HEK293 (cell line): ENCODE results near the gene NUP85.

Experiments used
- CTCF ChIA-PET: fragments of 350-600 bp; formaldehyde crosslinking; extraction: SDS; loops from one replicate; lab custom pipeline; 2021; ENCODE audit warnings: antibody characterized with exemption; lab: Yijun Ruan, JAX
- POLR2A ChIA-PET: fragments of 300-600 bp; formaldehyde crosslinking; extraction: SDS; loops from one replicate; lab custom pipeline; 2020; ENCODE audit warnings: antibody characterized with exemption, inconsistent platforms; lab: Yijun Ruan, JAX
- H3K27ac ChIP-seq: fragments of 200-500 bp; sonication (Bioruptor generic); 2 replicates; pipeline ENCODE4 v1.5.1; 2014; ENCODE audit warnings: low read depth, low read length, control low read depth, inconsistent platforms; ENCODE audit errors: extremely low read depth
- H3K36me3 ChIP-seq, 2 experiments: fragments of 200-500 bp in 1 of 2; sonication (Bioruptor generic) in 1 of 2; 1 replicate in 1 of 2; 2 replicates in 1 of 2; pipeline ENCODE4 v1.5.1; 2014 to 2017; ENCODE audit warnings: inconsistent platforms in 2 of 2, low read length in 2 of 2; ENCODE audit not compliant: control insufficient read depth in 2 of 2, insufficient read depth in 1 of 2
- H3K4me1 ChIP-seq: fragments of 200-500 bp; sonication (Bioruptor generic); 2 replicates; pipeline ENCODE4 v1.5.1; 2014; ENCODE audit warnings: mild to moderate bottlenecking, low read length, inconsistent platforms; ENCODE audit not compliant: control insufficient read depth, insufficient read depth
- H3K4me3 ChIP-seq: 2 replicates; pipeline ENCODE4 v1.5.1; 2011; ENCODE audit warnings: low read depth, mild to moderate bottlenecking, control low read depth, low read length, moderate library complexity
- H3K9me3 ChIP-seq: fragments of 200-500 bp; sonication (Bioruptor generic); 2 replicates; pipeline ENCODE4 v1.5.1; 2014; ENCODE audit warnings: low read depth, low read length, inconsistent platforms; ENCODE audit not compliant: control insufficient read depth, insufficient read depth
- GLIS1 ChIP-seq: fragments of 450-650 bp; formaldehyde crosslinking; IDR thresholded peaks from 2 replicates; pipeline ENCODE4 v1.5.1; 2016; ENCODE audit warnings: missing biosample characterization, missing genetic modification characterization
- GLIS2 ChIP-seq: fragments of 450-650 bp; formaldehyde crosslinking; IDR thresholded peaks from 2 replicates; pipeline ENCODE4 v1.5.1; 2016; ENCODE audit warnings: missing biosample characterization, missing genetic modification characterization
- HOXA7 ChIP-seq: sonication (generic); formaldehyde crosslinking; IDR thresholded peaks from 2 replicates; pipeline ENCODE4 v1.8.1; 2022; ENCODE audit warnings: missing genetic modification reagents, borderline replicate concordance
- YY1 ChIP-seq: fragments of 450-650 bp; formaldehyde crosslinking; IDR thresholded peaks from 2 replicates; pipeline ENCODE4 v1.5.1; 2018; ENCODE audit warnings: missing biosample characterization, missing genetic modification characterization
- ZBTB1 ChIP-seq: fragments of 450-650 bp; formaldehyde crosslinking; IDR thresholded peaks from 2 replicates; pipeline ENCODE4 v1.5.1; 2016; ENCODE audit warnings: missing biosample characterization, missing genetic modification characterization
- ZBTB17 ChIP-seq: fragments of 450-650 bp; formaldehyde crosslinking; IDR thresholded peaks from 2 replicates; pipeline ENCODE4 v1.5.1; 2016; ENCODE audit warnings: missing biosample characterization, missing genetic modification characterization
- ZBTB21 ChIP-seq: fragments of 450-650 bp; formaldehyde crosslinking; IDR thresholded peaks from 2 replicates; pipeline ENCODE4 v1.5.1; 2017; ENCODE audit warnings: missing biosample characterization, missing genetic modification characterization
- ZBTB44 ChIP-seq: fragments of 450-650 bp; IDR thresholded peaks from 2 replicates; pipeline ENCODE4 v1.5.1; 2018; ENCODE audit warnings: missing biosample characterization, mild to moderate bottlenecking, missing genetic modification characterization
- ZBTB6 ChIP-seq: fragments of 450-650 bp; formaldehyde crosslinking; IDR thresholded peaks from 2 replicates; pipeline ENCODE4 v1.5.1; 2017; ENCODE audit warnings: missing biosample characterization, missing genetic modification characterization
- ZEB2 ChIP-seq: fragments of 450-650 bp; formaldehyde crosslinking; IDR thresholded peaks from 2 replicates; pipeline ENCODE4 v1.5.1; 2016; ENCODE audit warnings: missing biosample characterization, missing genetic modification characterization
- ZFP41 ChIP-seq: fragments of 450-650 bp; formaldehyde crosslinking; IDR thresholded peaks from 2 replicates; pipeline ENCODE4 v1.5.1; 2016; ENCODE audit warnings: missing biosample characterization, missing genetic modification characterization, borderline replicate concordance
- ZNF2 ChIP-seq: fragments of 450-650 bp; formaldehyde crosslinking; IDR thresholded peaks from 2 replicates; pipeline ENCODE4 v1.5.1; 2016; ENCODE audit warnings: missing biosample characterization, missing genetic modification characterization
- ZNF211 ChIP-seq: fragments of 450-650 bp; formaldehyde crosslinking; IDR thresholded peaks from 2 replicates; pipeline ENCODE4 v1.5.1; 2016; ENCODE audit warnings: low read depth, missing biosample characterization, missing genetic modification characterization
- ZNF214 ChIP-seq: fragments of 450-650 bp; formaldehyde crosslinking; IDR thresholded peaks from 2 replicates; pipeline ENCODE4 v1.5.1; 2017; ENCODE audit warnings: missing biosample characterization, mild to moderate bottlenecking, missing genetic modification characterization, borderline replicate concordance
- ZNF292 ChIP-seq: fragments of 450-650 bp; formaldehyde crosslinking; IDR thresholded peaks from 2 replicates; pipeline ENCODE4 v1.5.1; 2016; ENCODE audit warnings: low read depth, missing biosample characterization, missing genetic modification characterization, borderline replicate concordance
- ZNF324 ChIP-seq: fragments of 450-650 bp; formaldehyde crosslinking; IDR thresholded peaks from 2 replicates; pipeline ENCODE4 v1.5.1; 2016; ENCODE audit warnings: missing biosample characterization, missing genetic modification characterization
- ZNF391 ChIP-seq: fragments of 450-650 bp; formaldehyde crosslinking; IDR thresholded peaks from 2 replicates; pipeline ENCODE4 v1.5.1; 2016; ENCODE audit warnings: low read depth, missing biosample characterization, missing genetic modification characterization, borderline replicate concordance
- ZNF473 ChIP-seq: fragments of 450-650 bp; formaldehyde crosslinking; IDR thresholded peaks from 2 replicates; pipeline ENCODE4 v1.5.1; 2017; ENCODE audit warnings: missing biosample characterization, missing genetic modification characterization
- ZNF530 ChIP-seq: fragments of 450-650 bp; formaldehyde crosslinking; IDR thresholded peaks from 2 replicates; pipeline ENCODE4 v1.5.1; 2016; ENCODE audit warnings: low read depth, missing biosample characterization, missing genetic modification characterization
- ZNF654 ChIP-seq: fragments of 450-650 bp; formaldehyde crosslinking; IDR thresholded peaks from 2 replicates; pipeline ENCODE4 v1.5.1; 2016; ENCODE audit warnings: low read depth, missing biosample characterization, missing genetic modification characterization
- ZNF704 ChIP-seq: fragments of 450-650 bp; formaldehyde crosslinking; IDR thresholded peaks from 2 replicates; pipeline ENCODE4 v1.5.1; 2016; ENCODE audit warnings: missing biosample characterization, missing genetic modification characterization
- TF ChIP-seq, protein P1 (sequence below): fragments of 450-650 bp; formaldehyde crosslinking; IDR thresholded peaks from 2 replicates; pipeline ENCODE4 v1.5.1; 2016; ENCODE audit warnings: missing biosample characterization, missing genetic modification characterization
- TF ChIP-seq, protein P2 (sequence below): fragments of 450-650 bp; formaldehyde crosslinking; IDR thresholded peaks from 2 replicates; pipeline ENCODE4 v1.5.1; 2016; ENCODE audit warnings: missing biosample characterization, missing genetic modification characterization

The NUP85 gene

GRCh38 chr17:75238684-75239191 lies 33.3 kb downstream of the NUP85 start (continued):
- TF ChIP-seq ZBTB6 (tag by site-specific recombination): no peak
- peak; percentile 43; the same call in 1 of the 2 replicates for TF ChIP-seq ZBTB17 (tag by site-specific recombination)
- TF ChIP-seq ZEB2 (tag by site-specific recombination): peak; percentile 50; the same call in 1 of the 2 replicates
- TF ChIP-seq, protein P1, sequence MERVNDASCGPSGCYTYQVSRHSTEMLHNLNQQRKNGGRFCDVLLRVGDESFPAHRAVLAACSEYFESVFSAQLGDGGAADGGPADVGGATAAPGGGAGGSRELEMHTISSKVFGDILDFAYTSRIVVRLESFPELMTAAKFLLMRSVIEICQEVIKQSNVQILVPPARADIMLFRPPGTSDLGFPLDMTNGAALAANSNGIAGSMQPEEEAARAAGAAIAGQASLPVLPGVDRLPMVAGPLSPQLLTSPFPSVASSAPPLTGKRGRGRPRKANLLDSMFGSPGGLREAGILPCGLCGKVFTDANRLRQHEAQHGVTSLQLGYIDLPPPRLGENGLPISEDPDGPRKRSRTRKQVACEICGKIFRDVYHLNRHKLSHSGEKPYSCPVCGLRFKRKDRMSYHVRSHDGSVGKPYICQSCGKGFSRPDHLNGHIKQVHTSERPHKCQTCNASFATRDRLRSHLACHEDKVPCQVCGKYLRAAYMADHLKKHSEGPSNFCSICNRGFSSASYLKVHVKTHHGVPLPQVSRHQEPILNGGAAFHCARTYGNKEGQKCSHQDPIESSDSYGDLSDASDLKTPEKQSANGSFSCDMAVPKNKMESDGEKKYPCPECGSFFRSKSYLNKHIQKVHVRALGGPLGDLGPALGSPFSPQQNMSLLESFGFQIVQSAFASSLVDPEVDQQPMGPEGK: peak; percentile 43
- TF ChIP-seq, protein P2, sequence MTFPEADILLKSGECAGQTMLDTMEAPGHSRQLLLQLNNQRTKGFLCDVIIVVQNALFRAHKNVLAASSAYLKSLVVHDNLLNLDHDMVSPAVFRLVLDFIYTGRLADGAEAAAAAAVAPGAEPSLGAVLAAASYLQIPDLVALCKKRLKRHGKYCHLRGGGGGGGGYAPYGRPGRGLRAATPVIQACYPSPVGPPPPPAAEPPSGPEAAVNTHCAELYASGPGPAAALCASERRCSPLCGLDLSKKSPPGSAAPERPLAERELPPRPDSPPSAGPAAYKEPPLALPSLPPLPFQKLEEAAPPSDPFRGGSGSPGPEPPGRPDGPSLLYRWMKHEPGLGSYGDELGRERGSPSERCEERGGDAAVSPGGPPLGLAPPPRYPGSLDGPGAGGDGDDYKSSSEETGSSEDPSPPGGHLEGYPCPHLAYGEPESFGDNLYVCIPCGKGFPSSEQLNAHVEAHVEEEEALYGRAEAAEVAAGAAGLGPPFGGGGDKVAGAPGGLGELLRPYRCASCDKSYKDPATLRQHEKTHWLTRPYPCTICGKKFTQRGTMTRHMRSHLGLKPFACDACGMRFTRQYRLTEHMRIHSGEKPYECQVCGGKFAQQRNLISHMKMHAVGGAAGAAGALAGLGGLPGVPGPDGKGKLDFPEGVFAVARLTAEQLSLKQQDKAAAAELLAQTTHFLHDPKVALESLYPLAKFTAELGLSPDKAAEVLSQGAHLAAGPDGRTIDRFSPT: peak; percentile 36; the same call in 1 of the 2 replicates
- TF ChIP-seq ZNF2: peak; percentile 94
- TF ChIP-seq ZBTB44 (tag by site-specific recombination): no peak
- peak; percentile 64 for TF ChIP-seq ZNF654
- no peak for TF ChIP-seq ZBTB1
- no peak for TF ChIP-seq ZFP41 (tag by site-specific recombination)
- TF ChIP-seq, all 188 proteins: peak for 11

DNA sequence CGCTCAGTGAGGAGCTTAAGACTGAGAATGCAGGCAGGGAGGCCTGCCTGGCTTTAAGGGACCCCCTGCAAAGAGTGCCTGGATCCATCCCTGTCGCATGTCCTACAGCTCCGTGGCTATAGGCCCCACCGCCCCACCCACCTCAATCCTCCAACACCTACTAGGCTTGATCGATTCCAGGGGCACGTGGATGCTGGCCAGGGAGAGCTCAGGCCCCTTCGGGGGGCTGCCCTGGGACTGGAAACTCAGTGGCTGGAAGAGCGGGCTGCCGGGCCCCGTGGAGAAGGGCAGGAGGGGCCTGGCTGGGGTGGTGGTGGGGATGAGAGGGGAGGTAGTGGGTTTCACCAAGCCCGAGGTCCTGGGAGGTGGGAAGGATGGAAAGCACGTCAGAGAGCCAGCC lies 33.7 kb downstream of the NUP85 start:
- CTCF ChIA-PET: interaction anchor here (0.5 to 7.4 kb wide), 19 partner anchors 9 to 1061 kb away, joined by 3 to 74 read pairs (median 9); partner anchors contain the start of genes GGA3, GRB2, MIF4GD and MRPS7
- peaks cover 41 to 100% of the 10 kb centered on the region in 2 experiments for H3K36me3 ChIP-seq
- H3K4me1 ChIP-seq: no peaks in the 10 kb centered on the region
- no peaks in the 10 kb centered on the region for H3K9me3 ChIP-seq
- no peak overlapping the region for H3K27ac ChIP-seq
- no peak overlapping the region for H3K4me3 ChIP-seq
- POLR2A ChIA-PET: interaction anchor here (1.2 to 3.5 kb wide), 4 partner anchors 10 to 167 kb away, joined by 3 to 26 read pairs (median 10); partner anchors contain the start of genes GRB2 and MIF4GD
- no peak for TF ChIP-seq ZNF292 (tag by site-specific recombination)
- TF ChIP-seq ZNF654: no peak
- TF ChIP-seq HOXA7: no peak
- no peak for TF ChIP-seq YY1 (tag by site-specific recombination)
- TF ChIP-seq ZNF704 (tag by site-specific recombination): no peak
- peak; percentile 83 for TF ChIP-seq GLIS1 (tag by site-specific recombination)
- no peak for TF ChIP-seq ZNF473 (tag by site-specific recombination)
- no peak for TF ChIP-seq ZBTB21
- 0 out of 2 replicates have a peak, but pooled peaks have one; percentile 54 for TF ChIP-seq GLIS2 (tag by site-specific recombination)
- no peak for TF ChIP-seq ZNF214 (tag by site-specific recombination)
- no peak for TF ChIP-seq ZBTB44 (tag by site-specific recombination)
- no peak for TF ChIP-seq ZNF391 (tag by site-specific recombination)
- TF ChIP-seq ZNF530: no peak
- no peak for TF ChIP-seq ZNF211 (tag by site-specific recombination)
- TF ChIP-seq ZNF324 (tag by site-specific recombination): no peak
